ENCODE results near the gene DDX10. TPM values are rescaled to one million over a fixed set of nuclear protein-coding genes. Genes with fewer than 3 reads are reported as not detected.

DDX10 gene
- total and polyA plus RNA-seq, 9 of the 15 experiments (the other 6 are each of a cell fraction or from before 2014, with no cell fraction given): 33.9 to 94.6 (median 50.7) TPM

GRCh38 chr11:108906329-108906728 lies 241.5 kb downstream of the DDX10 start:
- Histone ChIP-seq H3K4me3 (no peak overlapping the region), H3K27ac (ENCODE audit: extremely low read depth, low read depth, low read length) (no peak overlapping the region)
- no peak for FAIRE-seq

More at GRCh38 chr11:108906329-108906728, 241.5 kb downstream of the DDX10 start:
- H3K4me2 ChIP-seq (ENCODE audit: insufficient read depth, low read length): no peak overlapping the region
- no peaks in the 10 kb centered on the region for H3K27me3 ChIP-seq (ENCODE audit: control insufficient read depth in 2 of 2, insufficient read depth in 2 of 2, low read length in 2 of 2)
- ChIA-PET POLR2A (no interaction called here), CTCF (ENCODE audit: low intra/inter-chr PET ratio) (no interaction called here)
- no peaks in the 10 kb centered on the region for H3K9me3 ChIP-seq (replicated peaks; ENCODE audit: control insufficient read depth, insufficient read depth, low read depth, low read length)
- no peaks in the 10 kb centered on the region for H3K79me2 ChIP-seq (ENCODE audit: control insufficient read depth, insufficient read depth, low read length)
- H2AFZ ChIP-seq (ENCODE audit: low read depth, low read length): no peak overlapping the region
- no peaks in the 10 kb centered on the region; a peak in 1 of 5 replicates for H3K4me1 ChIP-seq (replicated peaks in 1 of 2; ENCODE audit: control insufficient read depth in 2 of 2, insufficient read depth in 2 of 2, low read length in 2 of 2)
- no TSS peak for BruUV-seq (replicated peaks)
- no peak for DNase-seq (ENCODE audit: extremely low read depth in 1 of 4, low spot score in 3 of 4)
- H3K36me3 ChIP-seq (ENCODE audit: control insufficient read depth, insufficient read depth, low read length): no peaks in the 10 kb centered on the region
- no peak; the same call in 2 of the 3 replicates for ATAC-seq
- no peak overlapping the region for H3K9ac ChIP-seq (ENCODE audit: insufficient read depth in 1 of 2, low read depth in 2 of 2, low read length in 2 of 2)
- in situ Hi-C loops (cut with MboI): no loop called here
- TF ChIP-seq ZBTB1 (CRISPR knock-in tag; IDR thresholded peaks at IDR 0.05; ENCODE audit: borderline replicate concordance, low read depth) (no peak), ILK (tag; IDR thresholded peaks at IDR 0.05; ENCODE audit: borderline replicate concordance, low read depth) (no peak), KAT8 (IDR thresholded peaks at IDR 0.05; ENCODE audit: low read depth) (no peak), MBD1 (CRISPR knock-in tag; IDR thresholded peaks at IDR 0.05) (no peak), RBBP5 (IDR thresholded peaks at IDR 0.05; ENCODE audit: borderline replicate concordance, insufficient read depth, low read length, poor library complexity, severe bottlenecking) (no peak), EP300 (IDR thresholded peaks at IDR 0.05; ENCODE audit: low read length) (no peak), CC2D1A (IDR thresholded peaks at IDR 0.05) (no peak), ADNP (tag; IDR thresholded peaks at IDR 0.05) (no peak), CHAMP1 (IDR thresholded peaks at IDR 0.05) (no peak), ZBTB33 (CRISPR knock-in tag; IDR thresholded peaks at IDR 0.05) (no peak), HDAC2 (IDR thresholded peaks at IDR 0.05) (no peak), MEF2D (tag; conservative IDR thresholded peaks at IDR 0.05; ENCODE audit: low read depth) (no peak), NCOA4 (IDR thresholded peaks at IDR 0.05; ENCODE audit: partially characterized antibody) (no peak), ZNF175 (CRISPR knock-in tag; IDR thresholded peaks at IDR 0.05; ENCODE audit: low read depth) (no peak), ZNF445 (CRISPR knock-in tag; IDR thresholded peaks at IDR 0.05; ENCODE audit: low read depth) (no peak), POLR3A (IDR thresholded peaks at IDR 0.05; ENCODE audit: borderline replicate concordance, extremely low read depth, insufficient read depth, insufficient read length) (no peak), ELF1 (tag; IDR thresholded peaks at IDR 0.05) (no peak)
- intact Hi-C loops (cut with micrococcal nuclease): no loop called here
- H4K20me1 ChIP-seq (replicated peaks; ENCODE audit: control insufficient read depth, insufficient read depth, low read length): no peaks in the 10 kb centered on the region
- no peaks in the 10 kb centered on the region for H3K9me1 ChIP-seq (ENCODE audit: control insufficient read depth, insufficient read depth, low read length)
